ENCODE data around the gene P2RX3.

- TF ChIP-seq POLR2AphosphoS5 (IDR thresholded peaks at IDR 0.05) (no peak), CTCF (IDR thresholded peaks at IDR 0.05 in 8 of 11, conservative IDR thresholded peaks at IDR 0.05 in 3 of 11) (no peak)
Measured at GRCh38 chr11:57341250-57341808, 3.2 kb downstream of the P2RX3 start.

All from spleen (tissue), 7 donors.